Pancreas (tissue), 10 donors: ENCODE measurements around the gene TDRKH. TPM values are rescaled to one million over a fixed set of nuclear protein-coding genes. Genes with fewer than 3 reads are reported as not detected.

ENCODE experiments used
- ATAC-seq, 4 donors: fragments of 200-7000 bp; cut with Tn5 transposase; one replicate each; pipeline versions ENCODE4 v1.8.0 to v1.9.1; 2020; ENCODE audit warnings: mild to moderate bottlenecking in 4 of 4, moderate library complexity in 4 of 4
- DNase-seq, 6 donors: peaks; one replicate each; pipeline ENCODE4 v3.0.0-alpha.2; 2020
- FAIRE-seq: peaks from 2 replicates; lab custom pipeline; 2012; peaks lifted over from hg19 to GRCh38; lab: Jason Lieb, UNC
- H3K27ac ChIP-seq, 4 donors: fragments of 200-600 bp; sonication (generic); 1 replicate in 3 of 4; 2 replicates in 1 of 4; pipeline versions ENCODE4 v1.5.0 to v1.8.0; 2020
- H3K27me3 ChIP-seq, 4 donors: fragments of 200-600 bp; one replicate each; pipeline ENCODE4 v1.8.0; 2021
- H3K36me3 ChIP-seq, 3 donors: fragments of 200-600 bp; sonication (generic) in 1 of 3; one replicate each; pipeline versions ENCODE4 v1.5.0 to v1.8.0; 2020 to 2021
- H3K4me1 ChIP-seq, 3 donors: fragments of 200-600 bp; one replicate each; pipeline ENCODE4 v1.8.0; 2021
- H3K4me3 ChIP-seq, 4 donors: fragments of 200-600 bp; sonication (generic) in 2 of 4; one replicate each; pipeline versions ENCODE4 v1.5.0 to v1.8.0; 2020 to 2021
- H3K9me3 ChIP-seq, 4 donors: fragments of 200-600 bp; one replicate each; pipeline ENCODE4 v1.8.0; 2021
- CTCF ChIP-seq, 4 donors: fragments of 200-600 bp; sonication (generic) in 3 of 4; IDR thresholded peaks; one replicate each; pipeline versions ENCODE4 v1.5.0 to v1.8.0; 2021; ENCODE audit warnings: antibody characterized with exemption in 4 of 4
- WGBS, 2 donors: extraction: QIAGEN DNeasy Blood & Tissue Kit; methylation state at CpG; one replicate each; pipeline ENCODE4 v1.1.7; 2013; 5-methylcytosine and 5-hydroxymethylcytosine counted together
- intact Hi-C, 3 donors: fragments of 100-400 bp; cut with DNase I; formaldehyde crosslinking; loops; one replicate each; pipeline versions ENCODE4 v1.11.1 to v1.14.2; 2022
- polyA plus RNA-seq, 2 donors: library from polyadenylated mRNA; stranded (reverse); fragments of 200-250 nt; gene quantifications; one replicate each; pipeline ENCODE4 v1.2.3, GENCODE V29; 2013
- total RNA-seq, 6 donors: library from RNA; stranded (reverse); fragmentation: NEBNext Ultra II Directional in 4 of 6; extraction: Animal tissue kit (Norgen Biotek cat#: 25700) in 4 of 6; gene quantifications; one replicate each; pipeline versions ENCODE4 v1.2.1 to v1.2.4, GENCODE V29; 2021 to 2023
- donor health status: healthy with polysubstance abuse.
- donor health status: DM: no; HTN: no; CAD: no; lungs with moderate emphysema.
- donor health status: DM: no; HTN: no; CAD: no.
- donor health status: control.
- donor health status: control.
- donor health status: Bipolar disorder and iron deficiency.
- donor health status: DM: yes; HTN: yes; CAD: no.
- donor health status: DM: no; HTN: no; CAD: no.
- donor health status: DM: no; HTN: no; CAD: no.
- donor health status: DM: yes; HTN: yes; CAD: no.

The TDRKH gene
- total and polyA plus RNA-seq, 8 donors: 2.6 to 7.5 (median 3.7) TPM

GRCh38 chr1:151807766-151808165, 17.5 kb upstream of the TDRKH start:
- WGBS, 2 donors: 78 to 84% methylated on average over 1 of the region's 1 CpG
- intact Hi-C loops: no loop called here
- no peak for ATAC-seq

GRCh38 chr1:151807131-151807530, 16.8 kb upstream of the TDRKH start:
- ATAC-seq: no peak
- 73 to 80% methylated on average over 5 of the region's 5 CpGs for whole genome bisulfite sequencing, 2 donors
- Histone ChIP-seq H3K4me1 (peaks cover 0 to 18% (median 11%) of the 10 kb centered on the region in 3 donors), H3K27me3 (no peaks in the 10 kb centered on the region), H3K9me3 (no peaks in the 10 kb centered on the region), H3K4me3 (no peak overlapping the region), H3K36me3 (peaks cover 0 to 23% (median 3%) of the 10 kb centered on the region in 3 donors), H3K27ac (no peak overlapping the region)
- TF ChIP-seq CTCF (IDR thresholded peaks at IDR 0.05): no peak
- peak in 2 of 6 donors; percentile 19 to 36 for DNase-seq
- no peak for FAIRE-seq
- intact Hi-C loops: no loop called here

More at GRCh38 chr1:151807766-151808165, 17.5 kb upstream of the TDRKH start:
- peaks cover 0 to 18% (median 11%) of the 10 kb centered on the region in 3 donors for H3K4me1 ChIP-seq
- FAIRE-seq (no peak), DNase-seq (no peak)
- H3K4me3 ChIP-seq: no peak overlapping the region
- no peak overlapping the region for H3K27ac ChIP-seq
- no peaks in the 10 kb centered on the region for H3K9me3 ChIP-seq
- H3K36me3 ChIP-seq: peaks cover 0 to 30% (median 3%) of the 10 kb centered on the region in 3 donors
- H3K27me3 ChIP-seq: no peaks in the 10 kb centered on the region
- TF ChIP-seq CTCF (IDR thresholded peaks at IDR 0.05): no peak

GRCh38 chr1:151806170-151806569, 15.9 kb upstream of the TDRKH start:
- intact Hi-C loops: no loop called here
- no peak for FAIRE-seq
- H3K27ac ChIP-seq: no peak overlapping the region
- no peak for TF ChIP-seq CTCF (IDR thresholded peaks at IDR 0.05)
- no peak for ATAC-seq
- peak in 2 of 6 donors; percentile 13 to 70 for DNase-seq
- WGBS, 2 donors: 81 to 84% methylated on average over 7 of the region's 7 CpGs
- H3K36me3 ChIP-seq: peaks cover 0 to 14% (median 3%) of the 10 kb centered on the region in 3 donors
- H3K9me3 ChIP-seq: no peaks in the 10 kb centered on the region
- H3K27me3 ChIP-seq: no peaks in the 10 kb centered on the region
- H3K4me3 ChIP-seq: no peak overlapping the region
- peaks cover 0 to 18% (median 11%) of the 10 kb centered on the region in 3 donors for H3K4me1 ChIP-seq

- peaks cover 0 to 11% (median 10%) of the 10 kb centered on the region in 3 donors for H3K4me1 ChIP-seq
- ATAC-seq (peak in 2 of 4 donors; percentile 19 to 36), FAIRE-seq (no peak), DNase-seq (peak in 2 of 6 donors; percentile 14 to 63)
- no peaks in the 10 kb centered on the region for H3K9me3 ChIP-seq
- H3K27me3 ChIP-seq: no peaks in the 10 kb centered on the region
- H3K27ac ChIP-seq: no peak within 1 kb of the TSS
- no peak within 1 kb of the TSS for H3K4me3 ChIP-seq
- intact Hi-C loops: no loop called here
- H3K36me3 ChIP-seq: peaks cover 0 to 10% (median 3%) of the 10 kb centered on the region in 3 donors
- WGBS, 2 donors: 31 to 40% methylated on average over 12 of the region's 12 CpGs
- no peak for TF ChIP-seq CTCF (IDR thresholded peaks at IDR 0.05)
Observed at GRCh38 chr1:151805066-151805820, 14.9 kb upstream of the TDRKH start, which contains the start of gene LINGO4. Gene LINGO4, minus strand, starts transcription at chr1:151805419. Its CDS starts 2,715 bp downstream, at chr1:151802704.

- Histone ChIP-seq H3K36me3 (peaks cover 0 to 10% (median 3%) of the 10 kb centered on the region in 3 donors), H3K27me3 (no peaks in the 10 kb centered on the region), H3K4me1 (no peaks in the 10 kb centered on the region), H3K27ac (no peak overlapping the region), H3K9me3 (no peaks in the 10 kb centered on the region), H3K4me3 (no peak overlapping the region)
- TF ChIP-seq CTCF (IDR thresholded peaks at IDR 0.05): no peak
- ATAC-seq (no peak), DNase-seq (peak in 1 of 6 donors; percentile 6), FAIRE-seq (no peak)
- intact Hi-C loops: no loop called here
- WGBS, 2 donors: 92 to 95% methylated on average over 3 of the region's 3 CpGs
Observed at GRCh38 chr1:151803915-151804314, 13.6 kb upstream of the TDRKH start.
